SU-DHL-6 (cell line): ENCODE data around the gene SLC2A1.

ENCODE experiments used
- H2AFZ ChIP-seq: fragments of 200-600 bp; sonication (generic); 2 replicates; pipeline ENCODE4 v1.6.1; 2014; ENCODE audit warnings: low read depth, mild to moderate bottlenecking, moderate library complexity, mixed read lengths, antibody characterized with exemption, low read length; ENCODE audit not compliant: severe bottlenecking
- H3F3A ChIP-seq: fragments of 200-600 bp; shearing (Covaris generic); 2 replicates; pipeline ENCODE4 v1.6.0; 2016; ENCODE audit warnings: antibody characterized with exemption, mild to moderate bottlenecking; ENCODE audit not compliant: insufficient read depth
- H3K27ac ChIP-seq: fragments of 200-600 bp; sonication (generic); 2 replicates; pipeline ENCODE4 v1.5.1; 2016; ENCODE audit warnings: low read depth, mild to moderate bottlenecking, low read length, moderate library complexity, mixed read lengths
- H3K27me3 ChIP-seq: fragments of 200-600 bp; sonication (generic), shearing (Covaris generic); 2 replicates; pipeline ENCODE4 v1.6.0; 2014; ENCODE audit warnings: mild to moderate bottlenecking, low read length
- H3K36me3 ChIP-seq: fragments of 200-600 bp; sonication (generic); 2 replicates; pipeline ENCODE4 v1.6.1; 2014; ENCODE audit warnings: mild to moderate bottlenecking, low read length, mixed read lengths
- H3K4me2 ChIP-seq: fragments of 300-600, 200-600 bp; shearing (Covaris generic), sonication (generic); 2 replicates; pipeline ENCODE4 v1.6.0; 2014; ENCODE audit warnings: low read length, low read depth, mild to moderate bottlenecking; ENCODE audit not compliant: poor library complexity, severe bottlenecking
- H3K4me3 ChIP-seq: fragments of 200-600 bp; sonication (generic); 2 replicates; pipeline ENCODE4 v1.5.1; 2014; ENCODE audit warnings: antibody characterized with exemption, low read length, mild to moderate bottlenecking, mixed read lengths; ENCODE audit not compliant: insufficient read depth, poor library complexity, severe bottlenecking
- H3K79me2 ChIP-seq: fragments of 200-600 bp; sonication (generic); 2 replicates; pipeline ENCODE4 v1.6.1; 2014; ENCODE audit warnings: mild to moderate bottlenecking, low read length, moderate library complexity; ENCODE audit not compliant: insufficient read depth
- H3K9ac ChIP-seq: fragments of 200-600 bp; sonication (generic); 2 replicates; pipeline ENCODE4 v1.7.0; 2014; ENCODE audit warnings: mild to moderate bottlenecking, low read length
- H3K9me2 ChIP-seq: fragments of 200-600 bp; sonication (generic); replicated peaks from 2 replicates; pipeline ENCODE4 v1.6.1; 2014; ENCODE audit warnings: low read length; ENCODE audit not compliant: insufficient read depth
- H3K9me3 ChIP-seq: fragments of 200-600 bp; sonication (generic); 2 replicates; pipeline ENCODE4 v1.6.1; 2014; ENCODE audit warnings: low read length, mixed read lengths; ENCODE audit not compliant: insufficient read depth
- H4K20me1 ChIP-seq: fragments of 200-600 bp; sonication (generic); 2 replicates; pipeline ENCODE4 v1.6.1; 2014; ENCODE audit warnings: low read depth, mild to moderate bottlenecking, antibody characterized with exemption, low read length, moderate library complexity, mixed read lengths
- CTCF ChIP-seq: fragments of 200-600 bp; sonication (generic); IDR thresholded peaks from one replicate; pipeline ENCODE4 v1.5.1; 2017; ENCODE audit warnings: antibody characterized with exemption, mild to moderate bottlenecking, low read length, moderate library complexity; ENCODE audit not compliant: insufficient read depth, poor library complexity, severe bottlenecking
- EZH2phosphoT487 ChIP-seq: fragments of 200-600 bp; sonication (generic), shearing (Covaris generic); conservative IDR thresholded peaks from 2 replicates; pipeline ENCODE4 v1.6.1; 2018; ENCODE audit warnings: mild to moderate bottlenecking, antibody characterized with exemption, low read length, moderate library complexity, mixed read lengths

SLC2A1 gene

GRCh38 chr1:43004587-43005459 is 46.2 kb upstream of the SLC2A1 start:
- Histone ChIP-seq H3K79me2 (no peaks in the 10 kb centered on the region), H3K9me2 (no peaks in the 10 kb centered on the region), H3F3A (no peaks in the 10 kb centered on the region), H3K4me3 (no peak overlapping the region), H3K9me3 (no peaks in the 10 kb centered on the region), H3K27me3 (no peaks in the 10 kb centered on the region), H3K36me3 (no peaks in the 10 kb centered on the region), H3K9ac (no peak overlapping the region), H3K4me2 (no peak overlapping the region), H3K27ac (no peak overlapping the region), H2AFZ (no peak overlapping the region), H4K20me1 (no peaks in the 10 kb centered on the region)
- no peak for TF ChIP-seq EZH2phosphoT487
- TF ChIP-seq CTCF, result no peak

GRCh38 chr1:43002766-43003165 is 44.1 kb upstream of the SLC2A1 start:
- no peaks in the 10 kb centered on the region for H3K27me3 ChIP-seq
- TF ChIP-seq EZH2phosphoT487 (no peak), CTCF (no peak)
- no peak overlapping the region for H3K4me3 ChIP-seq
- H3K79me2 ChIP-seq, result no peaks in the 10 kb centered on the region
- H3K9ac ChIP-seq, result no peak overlapping the region
- H4K20me1 ChIP-seq, result no peaks in the 10 kb centered on the region
- H3K27ac ChIP-seq, result no peak overlapping the region
- no peak overlapping the region for H2AFZ ChIP-seq
- no peaks in the 10 kb centered on the region for H3F3A ChIP-seq
- no peaks in the 10 kb centered on the region for H3K9me3 ChIP-seq
- no peaks in the 10 kb centered on the region for H3K9me2 ChIP-seq
- no peak overlapping the region for H3K4me2 ChIP-seq
- H3K36me3 ChIP-seq, result no peaks in the 10 kb centered on the region

- no peaks in the 10 kb centered on the region for H4K20me1 ChIP-seq
- H3K27ac ChIP-seq, result no peak overlapping the region
- H3K9ac ChIP-seq, result no peak overlapping the region
- no peaks in the 10 kb centered on the region for H3K36me3 ChIP-seq
- H3F3A ChIP-seq, result no peaks in the 10 kb centered on the region
- H3K4me2 ChIP-seq, result no peak overlapping the region
- no peak overlapping the region for H2AFZ ChIP-seq
- no peaks in the 10 kb centered on the region for H3K9me3 ChIP-seq
- no peaks in the 10 kb centered on the region for H3K79me2 ChIP-seq
- no peaks in the 10 kb centered on the region for H3K27me3 ChIP-seq
- no peaks in the 10 kb centered on the region for H3K9me2 ChIP-seq
- no peak overlapping the region for H3K4me3 ChIP-seq
- TF ChIP-seq CTCF (no peak), EZH2phosphoT487 (no peak)
Observed at GRCh38 chr1:43002116-43002515, 43.4 kb upstream of the SLC2A1 start.
